Putamen (tissue), 1 donor: ENCODE measurements around the gene FURIN.
A peak's percentile ranks its signal among the peaks of the same experiment; 100 is the strongest.
"Not testable (repeated sequence)": the region's sequence is repeated elsewhere in the genome, so short reads cannot be mapped to it uniquely, and the experiment has no call there.

ENCODE experiments used
- DNase-seq: peaks from one replicate; pipeline ENCODE4 v3.0.0-alpha.2; 2016; ENCODE audit warnings: low spot score

Gene FURIN

GRCh38 chr15:90916461-90916860 is 48.1 kb downstream of the FURIN start:
- DNase-seq = no peak

GRCh38 chr15:90917569-90917968 is 49.2 kb downstream of the FURIN start:
- DNase-seq = no peak

- DNase-seq = no peak
These were observed 49.8 kb downstream of the FURIN start for GRCh38 chr15:90918034-90918788.

DNA sequence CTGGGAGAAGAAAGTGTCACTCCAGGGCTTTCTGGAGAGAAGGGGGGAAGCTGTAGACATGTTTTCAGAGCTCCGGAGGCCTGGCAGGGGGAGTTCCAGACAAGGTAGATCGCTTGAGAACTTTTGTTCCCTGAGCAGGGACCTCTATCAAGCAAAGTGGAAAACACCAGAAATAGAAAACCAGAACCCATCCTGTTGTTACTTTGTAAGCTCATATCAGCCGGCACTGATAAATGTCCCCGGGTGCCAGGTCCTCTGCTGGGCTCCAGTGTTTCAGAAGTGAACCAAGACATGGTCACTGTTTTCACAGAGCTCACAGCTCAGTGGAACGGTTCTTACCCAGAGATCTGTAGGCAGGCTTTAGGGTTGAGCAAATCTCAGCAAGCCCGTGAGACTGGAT is 50.4 kb downstream of the FURIN start:
- no peak for DNase-seq

GRCh38 chr15:90921887-90922286 is 53.5 kb downstream of the FURIN start:
- DNase-seq = no peak

DNA sequence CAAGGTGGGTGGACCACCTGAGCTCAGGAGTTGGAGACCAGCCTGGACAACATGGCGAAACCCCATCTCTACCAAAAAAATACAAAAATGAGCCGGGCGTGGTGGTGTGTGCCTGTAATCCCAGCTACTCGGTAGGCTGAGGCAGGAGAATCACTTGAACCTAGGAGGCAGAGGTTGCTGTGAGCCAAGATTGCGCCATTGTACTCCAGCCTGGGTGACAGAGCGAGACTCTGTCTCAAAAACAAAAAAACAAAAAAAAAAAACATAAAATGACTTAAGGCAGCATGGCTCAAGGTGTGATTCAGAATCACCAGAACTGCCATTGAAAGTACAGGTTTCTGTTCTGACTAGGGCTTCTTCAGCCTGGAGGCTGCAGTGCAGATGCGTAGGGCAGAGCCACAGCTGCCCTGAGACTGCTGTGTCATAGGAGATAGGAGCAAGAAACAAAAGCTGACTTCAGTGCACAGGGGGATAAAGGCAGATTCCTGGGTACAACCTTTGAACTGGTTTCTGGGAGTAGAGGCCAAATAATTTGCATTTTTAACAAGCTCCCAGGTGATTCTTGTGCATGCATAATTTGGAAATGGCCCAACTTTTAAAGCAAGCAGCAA is 54.4 kb downstream of the FURIN start:
- DNase-seq = not testable (repeated sequence)

DNA sequence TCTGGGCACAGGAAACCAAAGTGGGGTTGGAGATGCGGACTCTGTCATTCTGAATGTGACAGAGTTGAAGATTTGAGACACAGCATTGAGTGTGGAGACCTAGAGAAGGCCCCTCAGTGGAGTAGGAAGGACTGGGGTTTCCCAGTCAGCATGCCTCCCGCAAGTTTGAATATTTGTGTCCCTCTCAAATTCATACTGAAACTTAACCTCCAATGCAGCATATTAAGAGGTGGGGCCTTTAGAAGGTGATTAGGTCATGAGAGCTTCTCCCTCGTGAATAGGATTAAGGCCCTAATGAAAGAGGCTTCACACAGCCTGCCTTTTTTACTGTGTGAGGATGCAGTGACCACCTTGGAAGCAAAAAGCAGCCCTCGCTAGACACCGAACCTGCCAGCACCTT is 56.0 kb downstream of the FURIN start:
- no peak for DNase-seq

- not testable (repeated sequence) for DNase-seq
These were observed 58.4 kb downstream of the FURIN start for GRCh38 chr15:90926766-90927165.

DNA sequence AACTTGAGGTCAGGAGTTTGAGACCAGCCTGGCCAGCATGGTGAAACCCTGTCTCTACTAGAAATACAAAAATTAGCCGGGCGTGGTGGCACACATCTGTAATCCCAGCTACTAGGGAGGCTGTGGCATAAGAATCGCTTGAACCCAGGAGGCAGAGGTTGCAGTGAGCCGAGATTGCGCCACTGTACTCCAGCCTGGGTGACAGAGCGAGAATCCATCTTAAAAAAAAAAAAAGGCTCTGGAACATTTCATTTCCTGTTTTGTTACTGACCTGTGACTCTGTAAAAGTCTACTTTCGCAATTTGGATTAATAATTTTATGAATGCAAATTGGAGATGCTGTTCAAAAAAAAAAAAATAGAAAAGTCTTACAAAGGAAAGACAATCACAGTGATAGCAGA is 59.7 kb downstream of the FURIN start:
- DNase-seq = not testable (repeated sequence)

DNA sequence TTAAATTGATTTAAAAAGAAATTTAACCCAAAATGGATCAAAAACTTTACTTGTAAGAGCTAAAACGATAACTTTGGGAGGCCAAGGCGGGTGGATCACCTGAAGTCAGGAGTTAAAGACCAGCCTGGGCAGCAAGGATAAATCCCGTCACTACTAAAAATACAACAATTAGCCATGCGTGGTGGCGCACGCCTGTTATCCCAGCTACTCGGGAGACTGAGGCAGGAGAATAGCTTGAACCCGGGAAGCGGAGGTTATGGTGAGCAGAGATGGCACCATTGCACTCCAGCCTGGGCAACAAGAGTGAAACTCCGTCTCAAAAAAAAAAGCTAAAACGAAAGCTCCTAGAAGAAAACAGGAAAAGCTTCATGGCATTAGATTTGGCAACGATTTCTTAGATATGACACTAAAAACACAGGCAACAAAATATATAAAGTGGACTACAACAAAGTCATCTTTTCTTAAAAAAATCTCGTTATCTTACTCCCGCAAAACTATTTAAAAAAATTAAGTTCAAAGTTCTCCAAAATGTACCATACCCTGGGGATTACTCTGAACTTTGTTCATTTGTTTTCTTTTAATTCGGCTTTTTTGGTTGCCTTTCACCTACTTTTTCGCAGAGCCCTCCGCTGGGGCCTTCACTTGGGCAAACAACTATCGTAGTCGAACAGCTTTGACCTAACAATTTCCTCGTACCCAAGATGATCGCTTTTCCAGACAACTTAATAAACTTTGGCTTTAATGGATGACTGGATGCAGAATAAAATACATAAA is 61.0 kb downstream of the FURIN start:
- DNase-seq = no peak

DNA sequence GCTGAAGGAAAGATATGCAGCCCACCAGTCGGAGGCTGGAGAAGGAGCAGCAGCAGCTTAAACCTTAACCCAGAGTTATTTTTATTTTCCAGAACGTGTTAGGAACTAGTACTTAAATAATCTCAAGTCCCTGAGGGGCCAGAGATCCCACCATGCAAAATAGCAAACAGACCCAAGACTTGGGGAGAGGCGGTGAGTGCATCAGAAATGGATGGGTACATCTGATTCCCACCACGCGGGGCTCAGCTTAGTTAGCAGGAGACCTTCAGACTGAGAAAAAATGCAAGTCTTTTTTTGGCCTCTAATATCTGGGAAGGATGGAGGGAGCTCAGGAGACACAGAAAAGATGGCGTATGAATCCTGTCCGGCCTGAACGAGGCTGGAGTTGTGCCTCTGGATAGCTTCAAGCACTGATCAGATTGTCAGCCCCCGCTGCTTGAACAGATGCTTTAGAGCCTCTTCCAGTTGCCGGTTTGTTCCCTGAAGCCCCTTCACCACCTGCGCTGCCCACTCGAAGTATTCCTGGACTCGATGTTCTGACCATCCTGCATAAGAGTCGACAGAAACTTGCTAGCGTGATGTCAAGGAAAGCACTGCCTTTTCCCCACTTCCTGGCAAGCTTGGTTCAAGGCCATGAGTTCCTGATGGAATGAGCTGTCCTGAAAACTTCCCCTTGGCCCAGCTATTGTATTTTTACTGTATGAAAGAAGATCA is 62.6 kb downstream of the FURIN start:
- no peak for DNase-seq

DNA sequence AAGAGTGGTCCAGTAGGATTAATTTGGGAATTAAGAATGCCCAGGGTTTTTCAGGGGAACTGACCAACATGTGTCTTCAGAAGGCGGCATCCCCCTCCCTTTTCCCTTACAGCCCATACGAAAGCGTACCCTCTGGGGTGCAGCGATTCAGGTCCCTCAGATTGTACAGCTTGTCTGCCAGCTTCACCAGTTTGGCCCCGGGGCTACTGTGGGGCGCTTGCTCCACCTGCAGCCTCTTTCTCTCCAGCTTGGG is 63.1 kb downstream of the FURIN start:
- no peak for DNase-seq

DNA sequence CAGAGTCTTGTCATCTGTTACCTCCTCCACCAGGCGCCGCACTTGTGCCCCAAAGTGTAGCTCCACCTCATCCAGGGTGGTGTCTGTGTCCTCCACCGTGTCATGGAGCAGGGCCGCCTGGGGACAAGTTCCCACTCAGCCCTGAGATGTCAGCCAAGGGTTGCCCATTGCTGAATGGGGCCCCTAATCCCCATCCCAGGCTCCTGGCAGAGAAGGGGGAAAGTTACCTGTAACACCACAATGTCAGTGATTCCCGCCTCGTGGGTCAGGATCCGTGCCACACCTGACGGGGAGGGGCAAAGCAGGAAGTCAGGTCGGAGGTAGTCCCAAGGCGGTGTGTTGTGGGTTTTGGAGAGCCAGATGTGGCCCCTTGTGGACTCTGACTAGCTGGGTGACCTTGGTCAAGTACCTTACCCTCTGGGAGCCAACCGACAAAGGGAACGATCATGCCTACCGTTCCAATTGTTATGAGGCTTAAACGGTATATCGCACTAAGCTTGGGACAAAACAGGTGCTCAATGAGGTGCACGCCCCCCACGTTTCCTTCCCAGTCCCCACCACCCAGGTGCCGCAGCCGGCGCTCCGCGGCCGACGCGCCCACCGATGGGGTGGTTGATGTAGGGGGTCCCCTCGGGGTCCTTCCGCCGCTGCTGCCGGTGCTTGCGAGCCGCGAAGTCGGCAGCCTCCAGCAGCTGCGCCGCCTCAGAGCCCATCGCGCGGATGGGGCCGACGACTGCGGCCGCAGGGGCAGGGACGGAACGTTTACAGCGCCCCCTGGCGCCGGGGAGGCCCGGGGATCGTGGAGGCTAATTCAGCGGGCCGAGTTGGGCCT is 63.7 kb downstream of the FURIN start, which contains the start of gene HDDC3:
HDDC3 (minus strand) TSS at position 722 of the 832 bp plus-strand sequence; CDS start at position 713, 9 bp downstream.
- peak; percentile 84 for DNase-seq

- DNase-seq = no peak
These were observed 64.2 kb downstream of the FURIN start for GRCh38 chr15:90932660-90932991.
